H1 (cell line): ENCODE data around the gene HIC1. TPM values are rescaled to one million over a fixed set of nuclear protein-coding genes. Genes with fewer than 3 reads are reported as not detected.

ENCODE experiments used
- EGR1 ChIP-seq: IDR thresholded peaks from 2 replicates; pipeline ENCODE4 v1.6.1; 2011; ENCODE audit warnings: low read depth, low read length, borderline replicate concordance
- GTF2F1 ChIP-seq: IDR thresholded peaks from 2 replicates; pipeline ENCODE4 v1.6.1; 2012; ENCODE audit warnings: low read depth, low read length, improper control_type of control experiment, borderline replicate concordance
- HDAC2 ChIP-seq, 2 experiments: fragments of 300-600 bp in 1 of 2; sonication (generic) in 1 of 2; IDR thresholded peaks; 2 replicates each; pipeline ENCODE4 v1.6.1; 2011 to 2012; ENCODE audit warnings: low read depth in 2 of 2, low read length in 2 of 2, mild to moderate bottlenecking in 2 of 2, moderate library complexity in 2 of 2, borderline replicate concordance in 1 of 2, inconsistent platforms in 1 of 2
- POU5F1 ChIP-seq: IDR thresholded peaks from 2 replicates; pipeline ENCODE4 v1.6.1; 2011; ENCODE audit warnings: low read depth, mild to moderate bottlenecking, low read length, moderate library complexity
- RFX5 ChIP-seq: IDR thresholded peaks from 2 replicates; pipeline ENCODE4 v1.6.1; 2011; ENCODE audit warnings: low read depth, low read length, improper control_type of control experiment, borderline replicate concordance
- SAP30 ChIP-seq: fragments of 300-600 bp; sonication (generic); IDR thresholded peaks from 2 replicates; pipeline ENCODE4 v1.7.1; 2012; ENCODE audit warnings: low read length, moderate library complexity, mild to moderate bottlenecking, inconsistent platforms; ENCODE audit not compliant: insufficient read depth, insufficient replicate concordance
- polyA plus RNA-seq, 7 experiments: library from polyadenylated mRNA; depleted of rRNA in 3 of 7; stranded (reverse) in 5 of 7; unstranded in 2 of 7; fragments of >200 nt in 5 of 7; fragments of 200-250 nt in 2 of 7; gene quantifications; 1 replicate in 5 of 7; 2 replicates in 1 of 7; 4 replicates in 1 of 7; pipeline versions ENCODE4 v1.2.1 to v1.2.3, GENCODE V29; 2011 to 2013; ENCODE audit warnings: missing spikeins in 2 of 7, mixed read lengths in 2 of 7
- total RNA-seq: library from RNA; stranded (reverse); fragmentation: NEBNext Ultra II Directional; extraction: Animal tissue kit (Norgen Biotek cat#: 25700); gene quantifications from 2 replicates; pipeline ENCODE4 v1.2.1, GENCODE V29; 2021
- TF ChIP-seq, protein P1 (sequence below): IDR thresholded peaks from 2 replicates; pipeline ENCODE4 v1.6.1; 2012; ENCODE audit warnings: inconsistent platforms

Gene HIC1
- total and polyA plus RNA-seq, 2 of the 8 experiments (the other 6 are each of a cell fraction or from before 2014, with no cell fraction given), result 0.06 to 0.09 TPM

DNA sequence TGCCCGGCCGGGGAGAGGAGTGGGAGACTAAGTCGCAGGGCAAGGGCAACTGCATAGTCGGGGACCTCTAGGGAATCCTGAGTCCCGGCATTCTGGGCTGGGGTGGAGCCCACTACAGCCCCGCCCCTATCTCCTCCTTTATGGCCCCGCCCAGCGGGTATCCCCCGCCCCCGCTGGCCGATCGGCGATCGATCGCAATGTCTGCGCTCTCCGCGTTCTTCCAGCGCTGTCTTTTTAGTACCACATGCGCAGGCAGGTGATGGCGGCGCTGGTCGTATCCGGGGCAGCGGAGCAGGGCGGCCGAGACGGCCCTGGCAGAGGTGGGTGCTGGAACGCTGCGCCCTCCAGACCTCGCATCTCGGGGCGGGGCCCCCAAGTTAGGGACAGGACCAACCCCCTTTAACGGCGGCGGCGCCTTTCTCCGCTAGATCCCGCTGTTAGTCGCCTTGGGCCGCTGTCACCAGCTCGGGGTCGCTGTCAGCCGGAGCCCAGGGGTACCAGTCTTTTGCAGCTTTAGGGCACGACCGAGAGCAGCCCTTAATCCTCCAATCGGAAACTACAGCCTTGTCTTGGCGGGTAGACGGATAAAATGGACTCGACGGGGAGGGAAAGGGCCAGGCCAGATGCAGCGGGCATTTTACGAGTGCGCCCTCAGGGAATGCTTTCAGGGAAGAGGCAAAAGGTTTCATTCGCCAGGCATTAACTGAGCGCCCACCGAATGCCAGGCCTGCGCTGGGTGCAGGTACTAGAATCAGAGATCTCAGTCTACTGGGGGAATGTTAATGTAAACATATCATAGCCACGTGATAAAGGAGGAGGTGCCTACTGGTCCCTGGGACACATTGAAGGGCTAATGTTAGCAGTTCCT lies 24.8 kb upstream of the HIC1 start, which contains the start of gene DPH1 (continued):
- TF ChIP-seq GTF2F1 (no peak), RFX5 (no peak), HDAC2 (IDR thresholded peaks at IDR 0.05; ENCODE audit: borderline replicate concordance in 1 of 2, low read depth in 2 of 2, low read length in 2 of 2) (peak; percentile 80 to 98; a peak in 3 of 4 replicates), EGR1 (peak; percentile 99), POU5F1 (no peak), SAP30 (peak; percentile 99)
- TF ChIP-seq, protein P1, sequence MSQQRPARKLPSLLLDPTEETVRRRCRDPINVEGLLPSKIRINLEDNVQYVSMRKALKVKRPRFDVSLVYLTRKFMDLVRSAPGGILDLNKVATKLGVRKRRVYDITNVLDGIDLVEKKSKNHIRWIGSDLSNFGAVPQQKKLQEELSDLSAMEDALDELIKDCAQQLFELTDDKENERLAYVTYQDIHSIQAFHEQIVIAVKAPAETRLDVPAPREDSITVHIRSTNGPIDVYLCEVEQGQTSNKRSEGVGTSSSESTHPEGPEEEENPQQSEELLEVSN, result no peak; the same call in 1 of the 2 replicates
